HG03045 (cell line): ENCODE results near the gene SEMA3A.

ENCODE experiments used
- ATAC-seq: cut with Tn5 transposase; IDR thresholded peaks from one replicate; pipeline ENCODE4 v1.9.1; 2021; ENCODE audit warnings: mild to moderate bottlenecking, moderate library complexity; ENCODE audit not compliant: unreplicated experiment

Gene SEMA3A

GRCh38 chr7:84025332-84025927 is 169.2 kb downstream of the SEMA3A start:
- no peak for ATAC-seq

GRCh38 chr7:84022684-84023308 is 171.8 kb downstream of the SEMA3A start:
- ATAC-seq: no peak

- ATAC-seq: no peak
These were observed 172.6 kb downstream of the SEMA3A start for GRCh38 chr7:84022009-84022408.

GRCh38 chr7:84021292-84021908 is 173.2 kb downstream of the SEMA3A start:
- ATAC-seq: no peak

GRCh38 chr7:84017651-84018050 is 176.9 kb downstream of the SEMA3A start:
- no peak for ATAC-seq

GRCh38 chr7:84013616-84014240 is 180.9 kb downstream of the SEMA3A start:
- ATAC-seq: no peak

- ATAC-seq: no peak
These were observed 184.8 kb downstream of the SEMA3A start for GRCh38 chr7:84009782-84010181.

- ATAC-seq: no peak
These were observed 185.5 kb downstream of the SEMA3A start for GRCh38 chr7:84009051-84009450.

- ATAC-seq: no peak
These were observed 191.4 kb downstream of the SEMA3A start for GRCh38 chr7:84003191-84003590.

GRCh38 chr7:84002348-84002747 is 192.2 kb downstream of the SEMA3A start:
- ATAC-seq: no peak

- no peak for ATAC-seq
These were observed 197.7 kb downstream of the SEMA3A start for GRCh38 chr7:83996879-83997278.

GRCh38 chr7:83987764-83988163 is 206.8 kb downstream of the SEMA3A start:
- ATAC-seq: no peak

- ATAC-seq: no peak
These were observed 208.8 kb downstream of the SEMA3A start for GRCh38 chr7:83985821-83986220.

GRCh38 chr7:83984591-83984990 is 210.0 kb downstream of the SEMA3A start:
- no peak for ATAC-seq

GRCh38 chr7:83984076-83984475 is 210.5 kb downstream of the SEMA3A start:
- no peak for ATAC-seq

- no peak for ATAC-seq
These were observed 211.0 kb downstream of the SEMA3A start for GRCh38 chr7:83983606-83984005.

GRCh38 chr7:83976302-83976701 is 218.3 kb downstream of the SEMA3A start:
- peak; percentile 67 for ATAC-seq

- no peak for ATAC-seq
These were observed 224.5 kb downstream of the SEMA3A start for GRCh38 chr7:83970081-83970480.

- ATAC-seq: no peak
These were observed 230.3 kb downstream of the SEMA3A start for GRCh38 chr7:83964318-83964717.

- ATAC-seq: no peak
These were observed 237.3 kb downstream of the SEMA3A start for GRCh38 chr7:83957333-83957732.

GRCh38 chr7:83956104-83956503 is 238.5 kb downstream of the SEMA3A start:
- ATAC-seq: no peak

GRCh38 chr7:83952236-83952635 is 242.4 kb downstream of the SEMA3A start:
- ATAC-seq: no peak
